H1 (cell line): Measurements from ENCODE around the gene TRIM46. TPM values are rescaled to one million over a fixed set of nuclear protein-coding genes. Genes with fewer than 3 reads are reported as not detected.

Experiments used
- CTCF ChIA-PET: fragments of 300-600 bp; sonication (Branson Sonifier 250); formaldehyde crosslinking; loops from one replicate; lab custom pipeline; 2021; ENCODE audit not compliant: partially characterized antibody; lab: Charles Lee
- POLR2A ChIA-PET: fragments of 300-600 bp; sonication (Branson Sonifier 250); formaldehyde crosslinking; loops from one replicate; lab custom pipeline; 2021; ENCODE audit warnings: inconsistent platforms; ENCODE audit not compliant: partially characterized antibody; lab: Charles Lee
- DNase-seq, 2 experiments: peaks; one replicate each; pipeline versions ENCODE4 v3.0.0 to v3.0.0-alpha.2; 2010 to 2022; ENCODE audit warnings: low spot score in 2 of 2, low read depth in 1 of 2, mixed read lengths in 1 of 2
- FAIRE-seq: peaks from 2 replicates; lab custom pipeline; 2011; peaks lifted over from hg19 to GRCh38; lab: Jason Lieb, UNC
- H2AFZ ChIP-seq: 2 replicates; pipeline ENCODE4 v1.8.1; 2012; ENCODE audit warnings: low read length, inconsistent platforms
- H2AK5ac ChIP-seq: 2 replicates; pipeline ENCODE4 v1.6.1; 2013; ENCODE audit warnings: low read depth, low read length
- H2BK120ac ChIP-seq: replicated peaks from 2 replicates; pipeline ENCODE3; 2013; ENCODE audit warnings: low read depth, low read length, inconsistent platforms
- H2BK12ac ChIP-seq: 2 replicates; pipeline ENCODE4 v1.6.1; 2013; ENCODE audit warnings: low read depth, low read length
- H2BK15ac ChIP-seq: 2 replicates; pipeline ENCODE4 v1.6.1; 2013; ENCODE audit warnings: low read length
- H2BK20ac ChIP-seq: 2 replicates; pipeline ENCODE4 v1.6.1; 2013; ENCODE audit warnings: low read length
- H2BK5ac ChIP-seq: 2 replicates; pipeline ENCODE4 v1.6.1; 2013; ENCODE audit warnings: low read depth, low read length
- H3K14ac ChIP-seq: 2 replicates; pipeline ENCODE4 v1.6.1; 2013; ENCODE audit warnings: inconsistent platforms; ENCODE audit not compliant: insufficient read length
- H3K18ac ChIP-seq: 2 replicates; pipeline ENCODE4 v1.6.1; 2013; ENCODE audit warnings: low read length; ENCODE audit errors: extremely low read depth
- H3K23ac ChIP-seq: 2 replicates; pipeline ENCODE4 v1.6.1; 2013; ENCODE audit warnings: inconsistent platforms; ENCODE audit not compliant: insufficient read length
- H3K23me2 ChIP-seq: 2 replicates; pipeline ENCODE4 v1.6.1; 2013; ENCODE audit warnings: low read depth, low read length
- H3K27ac ChIP-seq: 2 replicates; pipeline ENCODE4 v1.6.1; 2011; ENCODE audit warnings: low read depth, low read length, inconsistent platforms
- H3K27me3 ChIP-seq, 4 experiments: replicated peaks in 1 of 4; 1 replicate in 1 of 4; 2 replicates in 3 of 4; pipeline versions ENCODE4 v1.6.1 to v1.8.1; 2011 to 2013; ENCODE audit warnings: low read length in 3 of 4, mild to moderate bottlenecking in 3 of 4, inconsistent platforms in 2 of 4, mixed read lengths in 2 of 4, moderate library complexity in 1 of 4; ENCODE audit not compliant: control insufficient read depth in 3 of 4, insufficient read depth in 3 of 4; ENCODE audit errors: extremely low read depth in 1 of 4
- H3K36me3 ChIP-seq, 4 experiments: 2 replicates each; pipeline versions ENCODE4 v1.6.1 to v1.8.1; 2011 to 2013; ENCODE audit warnings: mild to moderate bottlenecking in 4 of 4, low read length in 3 of 4, moderate library complexity in 2 of 4, control low read depth in 1 of 4, inconsistent platforms in 1 of 4; ENCODE audit not compliant: insufficient read depth in 4 of 4, control insufficient read depth in 2 of 4
- H3K4ac ChIP-seq: replicated peaks from 2 replicates; pipeline ENCODE3; 2013; ENCODE audit warnings: low read length, low read depth, mixed read lengths, inconsistent platforms; ENCODE audit not compliant: insufficient read length
- H3K4me1 ChIP-seq, 4 experiments: replicated peaks in 1 of 4; 1 replicate in 1 of 4; 2 replicates in 3 of 4; pipeline versions ENCODE4 v1.6.1 to v1.8.1; 2011 to 2013; ENCODE audit warnings: low read length in 3 of 4, inconsistent platforms in 2 of 4, mixed read lengths in 1 of 4; ENCODE audit not compliant: insufficient read depth in 4 of 4, control insufficient read depth in 3 of 4
- H3K4me2 ChIP-seq, 2 experiments: 2 replicates each; pipeline versions ENCODE4 v1.6.1 to v1.8.1; 2011 to 2013; ENCODE audit warnings: low read depth in 2 of 2, low read length in 2 of 2, control low read depth in 1 of 2, inconsistent platforms in 1 of 2, mild to moderate bottlenecking in 1 of 2; ENCODE audit not compliant: insufficient read depth in 1 of 2
- H3K4me3 ChIP-seq, 4 experiments: fragments of 200-600, 300-600 bp in 1 of 4; sonication (generic), shearing (Covaris generic), sonication (Bioruptor Twin) in 1 of 4; 2 replicates each; pipeline versions ENCODE4 v1.5.1 to v1.8.1; 2011 to 2016; ENCODE audit warnings: low read length in 4 of 4, low read depth in 3 of 4, control low read depth in 2 of 4, inconsistent platforms in 2 of 4, mild to moderate bottlenecking in 2 of 4, mixed read lengths in 1 of 4, moderate library complexity in 1 of 4; ENCODE audit not compliant: insufficient read depth in 2 of 4; ENCODE audit errors: extremely low read depth in 1 of 4
- H3K56ac ChIP-seq: replicated peaks from 2 replicates; pipeline ENCODE3; 2013; ENCODE audit warnings: low read depth, mild to moderate bottlenecking, mixed read lengths, low read length, inconsistent platforms; ENCODE audit not compliant: insufficient read length
- H3K79me1 ChIP-seq: 2 replicates; pipeline ENCODE4 v1.6.1; 2013; ENCODE audit warnings: low read depth, low read length, control low read depth
- H3K79me2 ChIP-seq, 2 experiments: 2 replicates each; pipeline versions ENCODE4 v1.6.1 to v1.8.1; 2012 to 2013; ENCODE audit warnings: low read length in 2 of 2, mild to moderate bottlenecking in 2 of 2, inconsistent platforms in 1 of 2; ENCODE audit not compliant: insufficient read depth in 2 of 2, control insufficient read depth in 1 of 2
- H3K9ac ChIP-seq, 4 experiments: replicated peaks in 1 of 4; 1 replicate in 1 of 4; 2 replicates in 3 of 4; pipeline versions ENCODE4 v1.6.1 to v1.8.1; 2011 to 2013; ENCODE audit warnings: low read depth in 3 of 4, low read length in 3 of 4, control low read depth in 2 of 4, mild to moderate bottlenecking in 2 of 4, moderate library complexity in 2 of 4, inconsistent platforms in 1 of 4; ENCODE audit errors: extremely low read depth in 1 of 4
- H3K9me3 ChIP-seq, 2 experiments: 2 replicates each; pipeline versions ENCODE4 v1.6.1 to v1.8.1; 2012 to 2013; ENCODE audit warnings: mild to moderate bottlenecking in 2 of 2, moderate library complexity in 2 of 2, control low read depth in 1 of 2, inconsistent platforms in 1 of 2, low read depth in 1 of 2, low read length in 1 of 2, mixed read lengths in 1 of 2; ENCODE audit not compliant: insufficient read depth in 2 of 2
- H4K20me1 ChIP-seq, 2 experiments: replicated peaks in 1 of 2; 2 replicates each; pipeline versions ENCODE3 to v1.8.1; 2011 to 2013; ENCODE audit warnings: inconsistent platforms in 2 of 2, low read length in 2 of 2, mild to moderate bottlenecking in 1 of 2; ENCODE audit not compliant: insufficient read depth in 2 of 2, control insufficient read depth in 1 of 2
- H4K5ac ChIP-seq: 2 replicates; pipeline ENCODE4 v1.6.1; 2013; ENCODE audit warnings: low read length, low read depth, mixed read lengths, inconsistent platforms; ENCODE audit not compliant: insufficient read length
- H4K8ac ChIP-seq: 2 replicates; pipeline ENCODE4 v1.8.0; 2013; ENCODE audit warnings: mild to moderate bottlenecking, moderate library complexity, low read length, inconsistent platforms; ENCODE audit not compliant: insufficient read depth; ENCODE audit errors: extremely low read depth
- H4K91ac ChIP-seq: replicated peaks from 2 replicates; pipeline ENCODE3; 2013; ENCODE audit warnings: low read length, mixed read lengths, inconsistent platforms; ENCODE audit not compliant: insufficient read length
- CHD2 ChIP-seq: IDR thresholded peaks from 2 replicates; pipeline ENCODE4 v1.6.1; 2012; ENCODE audit warnings: low read length, improper control_type of control experiment
- GABPA ChIP-seq: IDR thresholded peaks from 2 replicates; pipeline ENCODE4 v1.6.1; 2011; ENCODE audit warnings: mild to moderate bottlenecking, low read length, moderate library complexity, borderline replicate concordance; ENCODE audit not compliant: insufficient read depth
- KDM5A ChIP-seq: fragments of 200-600 bp; IDR thresholded peaks from 2 replicates; pipeline ENCODE4 v1.7.1; 2012; ENCODE audit warnings: mild to moderate bottlenecking, low read length, inconsistent platforms, mixed read lengths
- SIN3A ChIP-seq, 2 experiments: IDR thresholded peaks in 1 of 2; conservative IDR thresholded peaks in 1 of 2; 2 replicates each; pipeline ENCODE4 v1.6.1; 2011 to 2012; ENCODE audit warnings: low read length in 2 of 2, improper control_type of control experiment in 1 of 2, low read depth in 1 of 2, mild to moderate bottlenecking in 1 of 2
- SRF ChIP-seq: IDR thresholded peaks from 2 replicates; pipeline ENCODE4 v1.6.1; 2011; ENCODE audit warnings: mild to moderate bottlenecking, low read depth, low read length, moderate library complexity
- TAF1 ChIP-seq: IDR thresholded peaks from 2 replicates; pipeline ENCODE4 v1.6.1; 2011; ENCODE audit warnings: mild to moderate bottlenecking, low read depth, low read length
- TBP ChIP-seq: IDR thresholded peaks from 2 replicates; pipeline ENCODE4 v1.6.1; 2011; ENCODE audit warnings: low read depth, low read length, improper control_type of control experiment
- TEAD4 ChIP-seq: IDR thresholded peaks from 2 replicates; pipeline ENCODE4 v1.6.1; 2012; ENCODE audit warnings: low read depth, low read length, inconsistent platforms, mixed read lengths
- YY1 ChIP-seq: IDR thresholded peaks from 2 replicates; pipeline ENCODE4 v1.6.1; 2011; ENCODE audit warnings: low read depth, mild to moderate bottlenecking, low read length
- ZNF274 ChIP-seq: IDR thresholded peaks from 2 replicates; pipeline ENCODE4 v1.7.0; 2012; ENCODE audit warnings: low read length, borderline replicate concordance; ENCODE audit errors: extremely low read depth
- WGBS, 2 experiments: shearing (Covaris generic) in 1 of 2; methylation state at CpG; one replicate each; pipeline versions ENCODE4 v1.1.6 to v1.1.7; 2013 to 2015; ENCODE audit warnings: low lambda C conversion rate in 2 of 2, mixed read lengths in 2 of 2, inconsistent platforms in 1 of 2, low coverage in 1 of 2, missing lambda C conversion rate in 1 of 2; ENCODE audit not compliant: insufficient replicate concordance in 2 of 2, insufficient coverage in 1 of 2, insufficient read length in 1 of 2; ENCODE audit errors: extremely low coverage in 1 of 2, missing lambda C conversion rate in 1 of 2; 5-methylcytosine and 5-hydroxymethylcytosine counted together
- polyA plus RNA-seq, 7 experiments: library from polyadenylated mRNA; depleted of rRNA in 3 of 7; stranded (reverse) in 5 of 7; unstranded in 2 of 7; fragments of >200 nt in 5 of 7; fragments of 200-250 nt in 2 of 7; gene quantifications; 1 replicate in 5 of 7; 2 replicates in 1 of 7; 4 replicates in 1 of 7; pipeline versions ENCODE4 v1.2.1 to v1.2.3, GENCODE V29; 2011 to 2013; ENCODE audit warnings: missing spikeins in 2 of 7, mixed read lengths in 2 of 7
- total RNA-seq: library from RNA; stranded (reverse); fragmentation: NEBNext Ultra II Directional; extraction: Animal tissue kit (Norgen Biotek cat#: 25700); gene quantifications from 2 replicates; pipeline ENCODE4 v1.2.1, GENCODE V29; 2021

Gene TRIM46
- total and polyA plus RNA-seq, 2 of the 8 experiments (the other 6 are each of a cell fraction or from before 2014, with no cell fraction given) = 15.5 to 21.6 TPM

DNA sequence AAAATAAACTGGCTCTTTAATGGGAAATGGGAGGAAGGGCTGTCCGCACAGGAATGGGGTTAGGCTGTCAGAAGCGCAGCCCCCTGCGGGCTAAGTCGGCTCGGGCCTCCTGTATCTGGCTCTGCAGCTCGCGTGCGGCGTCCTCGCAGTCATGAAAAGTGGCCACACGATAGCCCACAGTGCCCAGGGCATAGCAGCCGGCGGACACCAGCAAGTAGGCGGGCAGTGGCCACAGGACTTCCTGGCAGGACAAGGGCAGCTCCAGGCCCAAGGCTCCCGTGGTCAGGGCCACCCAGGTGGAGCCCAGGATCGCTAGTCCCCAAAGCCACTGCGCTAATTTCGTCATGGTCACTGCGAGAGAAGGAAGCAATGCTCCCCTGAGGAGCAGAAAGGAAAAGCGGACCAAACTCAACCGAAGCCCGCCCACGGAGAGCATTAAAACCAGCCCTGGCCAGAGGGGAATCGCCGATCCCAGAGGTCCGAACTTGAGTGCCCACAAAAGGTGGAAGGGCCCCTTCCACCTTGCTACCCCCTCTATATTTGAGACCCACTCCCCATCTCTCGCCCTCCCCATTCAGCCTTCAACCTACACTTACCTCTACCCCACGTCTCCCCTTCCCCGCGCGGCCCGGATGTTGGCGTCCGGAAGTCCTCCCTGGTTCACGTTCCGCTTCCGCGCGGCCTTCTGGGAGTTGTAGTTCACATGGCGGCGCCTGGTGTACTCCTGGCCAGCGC, 33.6 kb upstream of the TRIM46 start, which contains the start of gene DPM3:
TSS of gene DPM3 (minus strand) at position 637 of the 735 bp plus-strand sequence. CDS start at position 346, 291 bp downstream.
- ChIA-PET POLR2A (interaction anchor here (0.9 to 1.0 kb wide), 2 partner anchors 9 to 33 kb away, joined by 4 to 8 read pairs; partner anchors contain the start of gene KRTCAP2), CTCF (interaction anchor here (0.5 to 14.2 kb wide), 3 partner anchors 30 to 232 kb away, joined by 4 to 187 read pairs (median 4); partner anchors contain the start of genes KRTCAP2 and TRIM46)
- Histone ChIP-seq H3K4me3 (peak within 1 kb of the TSS; percentile 70 to 96 (median 92)), H3K23ac (no peak within 1 kb of the TSS), H4K91ac (peak within 1 kb of the TSS; percentile 67), H3K9ac (peak within 1 kb of the TSS; percentile 60 to 73 (median 67); a peak in 6 of 7 replicates), H3K27ac (peak within 1 kb of the TSS; percentile 28; the same call in 1 of the 2 replicates), H2BK5ac (peak within 1 kb of the TSS; percentile 80), H2BK20ac (no peak within 1 kb of the TSS), H4K20me1 (no peaks in the 10 kb centered on the region), H4K8ac (peak within 1 kb of the TSS; percentile 88), H3K9me3 (no peaks in the 10 kb centered on the region), H3K4me2 (peak within 1 kb of the TSS; percentile 72 to 89), H3K18ac (peak within 1 kb of the TSS; percentile 48; the same call in 1 of the 2 replicates), H2AFZ (peak within 1 kb of the TSS; percentile 91), H2BK120ac (no peak within 1 kb of the TSS), H3K79me2 (peaks cover 0 to 2% of the 10 kb centered on the region in 2 experiments; a peak in 1 of 4 replicates), H3K56ac (peak within 1 kb of the TSS; percentile 36), H3K23me2 (peaks cover 10% of the 10 kb centered on the region; the same call in 1 of the 2 replicates), H3K4me1 (peaks cover 0 to 8% (median 7%) of the 10 kb centered on the region in 4 experiments; a peak in 4 of 7 replicates), H2AK5ac (no peak within 1 kb of the TSS; the same call in 1 of the 2 replicates), H3K79me1 (no peaks in the 10 kb centered on the region; the same call in 1 of the 2 replicates), H2BK12ac (no peak within 1 kb of the TSS; the same call in 1 of the 2 replicates), H3K27me3 (no peaks in the 10 kb centered on the region), H3K14ac (no peak within 1 kb of the TSS), H2BK15ac (0 out of 2 replicates have a peak within 1 kb of the TSS, but pooled peaks have one; percentile 61), H3K4ac (peak within 1 kb of the TSS; percentile 50), H3K36me3 (no peaks in the 10 kb centered on the region; a peak in 1 of 8 replicates), H4K5ac (peak within 1 kb of the TSS; percentile 68)
- DNase-seq = peak in 1 of 2 experiments; percentile 90
- 3% methylated on average over 42 of the region's 42 CpGs; no CpG with 5 or more reads in 1 of the 2 experiments for WGBS, 2 experiments
- no peak for FAIRE-seq
- TF ChIP-seq CHD2 = no peak
- peak; percentile 66; the same call in 1 of the 2 replicates for TF ChIP-seq KDM5A
- no peak for TF ChIP-seq ZNF274
- TF ChIP-seq TEAD4 = 0 out of 2 replicates have a peak, but pooled peaks have one; percentile 11
- TF ChIP-seq TAF1 = 0 out of 2 replicates have a peak, but pooled peaks have one; percentile 36
- TF ChIP-seq YY1 = peak; percentile 50; the same call in 1 of the 2 replicates
- peak; percentile 24; the same call in 1 of the 2 replicates for TF ChIP-seq SRF
- peak in 1 of 2 experiments; percentile 77; a peak in 1 of 4 replicates for TF ChIP-seq SIN3A (conservative IDR thresholded peaks at IDR 0.05 in 1 of 2, IDR thresholded peaks at IDR 0.05 in 1 of 2; ENCODE audit: low read depth in 1 of 2, low read length in 2 of 2)
- peak; percentile 99 for TF ChIP-seq GABPA
- TF ChIP-seq TBP = 0 out of 2 replicates have a peak, but pooled peaks have one; percentile 18
